ENCODE data around the gene CLSTN3. TPM values are rescaled to one million over a fixed set of nuclear protein-coding genes. Genes with fewer than 3 reads are reported as not detected.

The CLSTN3 gene
- total RNA-seq, 1 experiment from 2014 or later: 111 TPM

- DNase-seq: no peak
- ChIA-PET POLR2A (ENCODE audit: unreplicated experiment) (no interaction called here), CTCF (interaction anchor here (0.6 kb wide), 1 partner anchor 1504 kb away, joined by 8 read pairs; no protein-coding TSS in a partner anchor)
- Histone ChIP-seq H3K4me2 (no peak overlapping the region), H4K20me1 (ENCODE audit: insufficient read depth) (0 out of 2 replicates have a peak, but pooled peaks cover 11% of the 10 kb centered on the region), H3K27me3 (ENCODE audit: insufficient read depth, low read depth) (no peaks in the 10 kb centered on the region), H3K9me2 (ENCODE audit: insufficient read depth) (no peaks in the 10 kb centered on the region), H3F3A (ENCODE audit: insufficient read depth, low read depth) (peaks cover 11% of the 10 kb centered on the region; the same call in 1 of the 2 replicates), H3K36me3 (ENCODE audit: low read depth) (peaks cover 39% of the 10 kb centered on the region), H3K27ac (no peak overlapping the region), H2AFZ (no peak overlapping the region), H3K4me1 (replicated peaks; ENCODE audit: insufficient read depth) (no peaks in the 10 kb centered on the region), H3K9me3 (ENCODE audit: insufficient read depth, low read depth) (no peaks in the 10 kb centered on the region), H3K79me2 (ENCODE audit: low read depth) (peaks cover 11% of the 10 kb centered on the region; the same call in 1 of the 2 replicates), H3K4me3 (no peak overlapping the region)
- TF ChIP-seq EZH2 (IDR thresholded peaks at IDR 0.05; ENCODE audit: low read depth) (no peak), CTCF (conservative IDR thresholded peaks at IDR 0.05) (no peak)
- no TSS peak for BruUV-seq (replicated peaks)
- intact Hi-C loops (cut with micrococcal nuclease; ENCODE audit: unreplicated experiment): no loop called here
These were observed 67.7 kb downstream of the CLSTN3 start for GRCh38 chr12:7197841-7198240.

- Histone ChIP-seq H3K27ac (no peak overlapping the region), H3K9me3 (ENCODE audit: insufficient read depth, low read depth) (no peaks in the 10 kb centered on the region), H3K4me1 (replicated peaks; ENCODE audit: insufficient read depth) (no peaks in the 10 kb centered on the region), H3F3A (ENCODE audit: insufficient read depth, low read depth) (no peaks in the 10 kb centered on the region), H2AFZ (no peak overlapping the region), H4K20me1 (ENCODE audit: insufficient read depth) (no peaks in the 10 kb centered on the region), H3K4me3 (no peak overlapping the region), H3K9me2 (ENCODE audit: insufficient read depth) (no peaks in the 10 kb centered on the region), H3K79me2 (ENCODE audit: low read depth) (no peaks in the 10 kb centered on the region), H3K36me3 (ENCODE audit: low read depth) (peaks cover 53% of the 10 kb centered on the region), H3K27me3 (ENCODE audit: insufficient read depth, low read depth) (no peaks in the 10 kb centered on the region), H3K4me2 (no peak overlapping the region)
- BruUV-seq (replicated peaks): no TSS peak
- ChIA-PET POLR2A (ENCODE audit: unreplicated experiment) (no interaction called here), CTCF (no interaction called here)
- intact Hi-C loops (cut with micrococcal nuclease; ENCODE audit: unreplicated experiment): no loop called here
- TF ChIP-seq CTCF (conservative IDR thresholded peaks at IDR 0.05) (no peak), EZH2 (IDR thresholded peaks at IDR 0.05; ENCODE audit: low read depth) (no peak)
- DNase-seq: no peak
These were observed 72.9 kb downstream of the CLSTN3 start for GRCh38 chr12:7203109-7203508.

- BruUV-seq (replicated peaks): no TSS peak
- peaks cover 72% of the 10 kb centered on the region for H3K36me3 ChIP-seq (ENCODE audit: low read depth)
- no peak for DNase-seq
- no peaks in the 10 kb centered on the region for H3F3A ChIP-seq (ENCODE audit: insufficient read depth, low read depth)
- H3K9me3 ChIP-seq (ENCODE audit: insufficient read depth, low read depth): no peaks in the 10 kb centered on the region
- H2AFZ ChIP-seq: no peak overlapping the region
- intact Hi-C loops (cut with micrococcal nuclease; ENCODE audit: unreplicated experiment): no loop called here
- H3K4me3 ChIP-seq: no peak overlapping the region
- no peaks in the 10 kb centered on the region for H3K9me2 ChIP-seq (ENCODE audit: insufficient read depth)
- ChIA-PET POLR2A (ENCODE audit: unreplicated experiment) (interaction anchor here (0.6 kb wide), 1 partner anchor 303 kb away, joined by 3 read pairs; no protein-coding TSS in a partner anchor), CTCF (interaction anchor here (0.6 kb wide), 1 partner anchor 67 kb away, joined by 6 read pairs; no protein-coding TSS in a partner anchor)
- no peak overlapping the region for H3K27ac ChIP-seq
- H3K27me3 ChIP-seq (ENCODE audit: insufficient read depth, low read depth): no peaks in the 10 kb centered on the region
- no peaks in the 10 kb centered on the region for H3K4me1 ChIP-seq (replicated peaks; ENCODE audit: insufficient read depth)
- H3K4me2 ChIP-seq: no peak overlapping the region
- no peaks in the 10 kb centered on the region for H3K79me2 ChIP-seq (ENCODE audit: low read depth)
- H4K20me1 ChIP-seq (ENCODE audit: insufficient read depth): no peaks in the 10 kb centered on the region
- no peak for TF ChIP-seq EZH2 (IDR thresholded peaks at IDR 0.05; ENCODE audit: low read depth)
- no peak for TF ChIP-seq CTCF (conservative IDR thresholded peaks at IDR 0.05)
These were observed 74.9 kb downstream of the CLSTN3 start for GRCh38 chr12:7205091-7205490.
